Mesendoderm (in vitro differentiated cells): Measurements from ENCODE around the gene MPV17.

Experiments
- DNase-seq: peaks from one replicate; pipeline ENCODE4 v3.0.0; 2013
- H2AK5ac ChIP-seq: 2 replicates; pipeline ENCODE4 v1.6.1; 2013; ENCODE audit warnings: low read length, inconsistent platforms
- H2BK120ac ChIP-seq: 2 replicates; pipeline ENCODE4 v1.6.1; 2013; ENCODE audit warnings: low read depth, mild to moderate bottlenecking, low read length, moderate library complexity, mixed read lengths
- H2BK15ac ChIP-seq: replicated peaks from 2 replicates; pipeline ENCODE4 v1.6.1; 2013; ENCODE audit warnings: low read depth, mild to moderate bottlenecking, moderate library complexity
- H2BK5ac ChIP-seq: 2 replicates; pipeline ENCODE4 v1.6.1; 2013; ENCODE audit warnings: low read length, inconsistent platforms
- H3K18ac ChIP-seq: 2 replicates; pipeline ENCODE4 v1.6.1; 2013; ENCODE audit warnings: mild to moderate bottlenecking, low read length, mixed read lengths
- H3K23ac ChIP-seq: one replicate; pipeline ENCODE4 v1.6.1; 2013; ENCODE audit warnings: low read length
- H3K27ac ChIP-seq: 2 replicates; pipeline ENCODE4 v1.5.1; 2013; ENCODE audit warnings: low read depth, mild to moderate bottlenecking, inconsistent platforms, low read length, moderate library complexity
- H3K27me3 ChIP-seq: 2 replicates; pipeline ENCODE4 v1.6.1; 2013; ENCODE audit warnings: low read length, control low read depth, mild to moderate bottlenecking, inconsistent platforms; ENCODE audit not compliant: insufficient read depth, poor library complexity
- H3K36me3 ChIP-seq: 2 replicates; pipeline ENCODE4 v1.6.1; 2013; ENCODE audit warnings: low read length, inconsistent platforms; ENCODE audit not compliant: control insufficient read depth, insufficient read depth
- H3K4ac ChIP-seq: one replicate; pipeline ENCODE4 v1.6.1; 2013; ENCODE audit warnings: low read depth, mild to moderate bottlenecking, low read length, moderate library complexity
- H3K4me1 ChIP-seq: 2 replicates; pipeline ENCODE4 v1.6.1; 2013; ENCODE audit warnings: low read depth, low read length, inconsistent platforms; ENCODE audit not compliant: control insufficient read depth
- H3K4me2 ChIP-seq: 2 replicates; pipeline ENCODE4 v1.6.1; 2013; ENCODE audit warnings: low read length
- H3K4me3 ChIP-seq: 2 replicates; pipeline ENCODE4 v1.5.1; 2013; ENCODE audit warnings: mild to moderate bottlenecking, low read length
- H3K56ac ChIP-seq: one replicate; pipeline ENCODE4 v1.6.1; 2013; ENCODE audit warnings: low read length
- H3K79me1 ChIP-seq: 2 replicates; pipeline ENCODE4 v1.6.1; 2013; ENCODE audit warnings: low read length, inconsistent platforms
- H3K79me2 ChIP-seq: 2 replicates; pipeline ENCODE4 v1.6.1; 2013; ENCODE audit warnings: mild to moderate bottlenecking, low read length; ENCODE audit not compliant: control insufficient read depth, insufficient read depth
- H3K9ac ChIP-seq: 2 replicates; pipeline ENCODE4 v1.6.1; 2013; ENCODE audit warnings: low read length, inconsistent platforms
- H4K5ac ChIP-seq: one replicate; pipeline ENCODE4 v1.6.1; 2013; ENCODE audit warnings: low read length
- H4K8ac ChIP-seq: one replicate; pipeline ENCODE4 v1.6.1; 2013; ENCODE audit warnings: low read depth, mild to moderate bottlenecking, control low read depth, low read length, moderate library complexity
- WGBS: extraction: QIAGEN DNeasy Blood & Tissue Kit; methylation state at CpG from one replicate; pipeline ENCODE4 v1.1.7; 2013; ENCODE audit warnings: low lambda C conversion rate, missing lambda C conversion rate; ENCODE audit not compliant: insufficient coverage; ENCODE audit errors: extremely low coverage; 5-methylcytosine and 5-hydroxymethylcytosine counted together

Gene MPV17

DNA sequence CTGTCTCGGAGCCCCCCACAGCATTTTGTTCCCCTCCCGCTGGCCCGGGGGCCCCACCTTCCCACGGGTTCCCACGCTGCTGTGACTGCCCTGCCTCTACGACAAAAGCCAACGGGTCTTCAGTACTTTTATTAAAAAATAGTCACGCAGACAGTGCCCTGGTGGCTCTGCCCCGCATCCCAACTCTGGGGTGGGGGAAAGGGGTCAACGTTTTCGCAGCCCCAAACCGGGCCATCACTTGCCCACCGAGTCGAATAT, 15.7 kb downstream of the MPV17 start:
- Histone ChIP-seq H3K27me3 (peaks cover 21% of the 10 kb centered on the region), H4K8ac (no peak overlapping the region), H3K79me1 (no peaks in the 10 kb centered on the region), H2AK5ac (no peak overlapping the region), H3K27ac (no peak overlapping the region), H3K4me2 (no peak overlapping the region), H2BK15ac (no peak overlapping the region), H2BK120ac (no peak overlapping the region), H3K4me1 (no peaks in the 10 kb centered on the region), H3K9ac (no peak overlapping the region), H3K18ac (no peak overlapping the region), H3K56ac (no peak overlapping the region), H4K5ac (no peak overlapping the region), H3K23ac (peak overlapping the region; percentile 24), H2BK5ac (no peak overlapping the region), H3K4me3 (no peak overlapping the region), H3K36me3 (no peaks in the 10 kb centered on the region), H3K4ac (no peak overlapping the region), H3K79me2 (no peaks in the 10 kb centered on the region)
- DNase-seq, result no peak
- no CpG with 5 or more reads among the region's 14 CpGs for WGBS

DNA sequence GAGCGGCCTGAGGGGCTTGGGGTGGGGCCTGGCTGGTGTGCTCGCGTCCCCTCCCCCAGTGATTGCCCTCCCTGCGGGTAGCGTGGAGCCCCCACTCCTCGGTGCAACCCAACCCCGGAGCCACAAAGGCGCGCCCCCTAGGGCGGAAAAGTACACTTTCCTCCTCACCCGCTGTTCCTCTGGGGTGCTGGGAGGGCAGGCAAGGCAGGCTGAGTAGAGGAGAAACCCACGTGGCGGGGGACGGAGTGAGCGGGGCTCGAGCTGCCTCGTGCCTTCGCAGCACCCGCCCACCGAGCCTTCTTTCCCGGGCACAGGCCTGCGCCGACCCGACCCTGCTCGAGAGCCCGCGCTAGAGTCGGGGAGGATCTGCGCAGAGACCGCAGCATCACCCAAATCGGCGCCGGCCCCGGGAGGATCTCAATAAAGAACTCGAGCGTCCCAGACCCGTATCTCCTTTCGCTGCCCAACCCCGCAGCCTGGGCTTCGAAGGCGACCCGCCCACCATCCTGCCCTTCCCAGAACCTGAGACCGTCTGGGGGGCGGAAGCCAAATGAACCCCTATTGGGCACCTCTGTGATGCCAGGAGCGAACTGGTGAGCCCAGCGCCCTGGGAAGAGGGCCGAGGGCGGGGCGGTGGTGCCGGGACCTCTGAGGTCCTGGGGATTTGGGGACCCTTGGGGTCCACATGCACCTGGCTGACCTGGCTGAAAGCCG, 16.2 kb downstream of the MPV17 start:
- Histone ChIP-seq H3K18ac (no peak overlapping the region), H3K4ac (no peak overlapping the region), H3K56ac (no peak overlapping the region), H3K4me2 (no peak overlapping the region), H3K4me3 (no peak overlapping the region), H3K36me3 (no peaks in the 10 kb centered on the region), H4K5ac (no peak overlapping the region), H2BK5ac (no peak overlapping the region), H3K79me1 (no peaks in the 10 kb centered on the region), H2BK15ac (no peak overlapping the region), H3K4me1 (no peaks in the 10 kb centered on the region), H3K9ac (no peak overlapping the region), H2AK5ac (no peak overlapping the region), H3K79me2 (no peaks in the 10 kb centered on the region), H3K23ac (peak overlapping the region; percentile 24), H2BK120ac (no peak overlapping the region), H3K27ac (no peak overlapping the region), H3K27me3 (peaks cover 21% of the 10 kb centered on the region), H4K8ac (no peak overlapping the region)
- DNase-seq, result no peak
- WGBS, result no CpG with 5 or more reads among the region's 51 CpGs

- Histone ChIP-seq H3K4me3 (no peak overlapping the region), H4K5ac (no peak overlapping the region), H3K56ac (no peak overlapping the region), H3K27me3 (peaks cover 21% of the 10 kb centered on the region), H3K4ac (no peak overlapping the region), H3K79me2 (no peaks in the 10 kb centered on the region), H3K4me2 (no peak overlapping the region), H3K23ac (no peak overlapping the region), H3K9ac (no peak overlapping the region), H3K4me1 (no peaks in the 10 kb centered on the region), H2AK5ac (no peak overlapping the region), H3K79me1 (no peaks in the 10 kb centered on the region), H4K8ac (no peak overlapping the region), H2BK15ac (no peak overlapping the region), H2BK120ac (no peak overlapping the region), H3K27ac (no peak overlapping the region), H2BK5ac (no peak overlapping the region), H3K18ac (no peak overlapping the region), H3K36me3 (no peaks in the 10 kb centered on the region)
- WGBS, result no CpG with 5 or more reads among the region's 26 CpGs
- no peak for DNase-seq
These were observed 16.8 kb downstream of the MPV17 start for GRCh38 chr2:27306136-27306535.

- no CpG with 5 or more reads among the region's 16 CpGs for whole genome bisulfite sequencing
These were observed 17.4 kb downstream of the MPV17 start for GRCh38 chr2:27305516-27305915.

DNA sequence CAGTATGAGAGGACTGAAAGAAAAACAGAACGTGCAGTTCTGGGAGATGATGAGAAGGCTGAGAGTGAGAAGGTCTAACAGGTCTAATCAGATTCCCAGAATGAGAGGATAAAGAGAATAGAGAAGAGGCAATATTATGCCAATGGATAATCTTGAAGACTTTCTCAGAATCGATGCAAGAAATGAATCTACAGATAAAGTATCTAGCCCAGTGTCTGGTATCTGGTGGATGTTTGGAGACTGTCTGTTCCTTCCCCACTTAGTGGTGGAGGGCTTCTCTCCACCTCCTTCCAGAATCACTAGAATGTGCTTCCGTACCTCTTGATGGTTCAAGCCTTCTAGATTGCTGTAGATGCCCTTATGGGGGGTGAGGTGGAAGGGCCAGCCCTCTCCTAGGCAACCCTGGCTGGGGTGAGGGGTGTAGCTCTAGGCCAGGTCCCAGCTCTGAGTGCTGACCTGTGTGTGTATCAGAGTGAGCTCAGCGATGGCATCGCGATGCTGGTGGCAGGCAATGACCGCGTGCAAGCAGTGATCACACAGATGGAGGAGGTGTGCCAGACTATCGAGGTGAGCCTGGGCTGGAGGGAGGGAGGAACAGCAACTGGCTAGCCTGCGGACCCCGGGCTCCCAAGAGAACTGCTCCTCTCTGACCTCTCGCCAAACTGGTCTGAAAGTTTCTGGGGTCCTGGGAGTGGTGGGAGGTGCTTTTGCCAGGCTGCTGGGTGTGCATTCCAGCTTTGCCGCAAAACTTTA, 18.2 kb downstream of the MPV17 start:
- Histone ChIP-seq H4K5ac (no peak overlapping the region), H3K27ac (no peak overlapping the region), H3K4ac (no peak overlapping the region), H3K79me1 (no peaks in the 10 kb centered on the region), H2BK120ac (no peak overlapping the region), H3K79me2 (no peaks in the 10 kb centered on the region), H3K36me3 (no peaks in the 10 kb centered on the region), H3K23ac (no peak overlapping the region), H4K8ac (no peak overlapping the region), H2AK5ac (no peak overlapping the region), H3K4me3 (no peak overlapping the region), H3K9ac (no peak overlapping the region), H2BK15ac (no peak overlapping the region), H3K27me3 (peaks cover 21% of the 10 kb centered on the region), H3K4me2 (no peak overlapping the region), H3K18ac (no peak overlapping the region), H2BK5ac (no peak overlapping the region), H3K56ac (no peak overlapping the region), H3K4me1 (no peaks in the 10 kb centered on the region)
- WGBS, result no CpG with 5 or more reads among the region's 13 CpGs
- DNase-seq, result no peak

More at GRCh38 chr2:27305516-27305915, 17.4 kb downstream of the MPV17 start:
- Histone ChIP-seq H3K27me3 (peaks cover 21% of the 10 kb centered on the region), H4K5ac (no peak overlapping the region), H3K36me3 (no peaks in the 10 kb centered on the region), H3K4me3 (no peak overlapping the region), H3K4me1 (no peaks in the 10 kb centered on the region), H3K27ac (no peak overlapping the region), H3K4ac (no peak overlapping the region), H4K8ac (no peak overlapping the region), H3K79me1 (no peaks in the 10 kb centered on the region), H3K56ac (no peak overlapping the region), H3K23ac (no peak overlapping the region), H3K9ac (no peak overlapping the region), H2BK15ac (no peak overlapping the region), H3K4me2 (no peak overlapping the region), H3K18ac (no peak overlapping the region), H2BK120ac (no peak overlapping the region), H2AK5ac (no peak overlapping the region), H2BK5ac (no peak overlapping the region), H3K79me2 (no peaks in the 10 kb centered on the region)
- no peak for DNase-seq
